Neutrophil (primary cell): ENCODE results near the gene USP48.

Experiments used
- H3K27ac ChIP-seq: fragments of 200-600 bp; sonication (generic); 2 replicates; pipeline ENCODE4 v1.5.1; 2016; ENCODE audit warnings: mild to moderate bottlenecking, moderate library complexity
- H3K27me3 ChIP-seq: fragments of 200-600 bp; sonication (generic); 2 replicates; pipeline ENCODE4 v1.6.0; 2016; ENCODE audit warnings: mild to moderate bottlenecking
- H3K36me3 ChIP-seq: fragments of 200-600 bp; sonication (generic); 2 replicates; pipeline ENCODE4 v1.5.1; 2017
- H3K4me1 ChIP-seq, 2 experiments: fragments of 200-600 bp in 1 of 2; sonication (generic) in 1 of 2; 1 replicate in 1 of 2; 2 replicates in 1 of 2; pipeline versions ENCODE4 v1.5.1 to v1.6.1; 2013 to 2016; ENCODE audit warnings: low read depth in 1 of 2, low read length in 1 of 2, mild to moderate bottlenecking in 1 of 2, moderate library complexity in 1 of 2; ENCODE audit not compliant: control insufficient read depth in 1 of 2, insufficient read depth in 1 of 2
- H3K4me3 ChIP-seq, 2 experiments: fragments of 200-600 bp in 1 of 2; sonication (generic) in 1 of 2; 1 replicate in 1 of 2; 2 replicates in 1 of 2; pipeline ENCODE4 v1.5.1; 2013 to 2016; ENCODE audit warnings: low read depth in 1 of 2, low read length in 1 of 2, mild to moderate bottlenecking in 1 of 2, moderate library complexity in 1 of 2
- H3K9me3 ChIP-seq: fragments of 200-600 bp; sonication (generic); 2 replicates; pipeline ENCODE4 v1.5.1; 2016
- TF ChIP-seq, protein P1 (sequence below): fragments of 200-600 bp; sonication (generic); IDR thresholded peaks from 2 replicates; pipeline ENCODE4 v1.5.1; 2016; ENCODE audit warnings: antibody characterized with exemption

Gene USP48, protein sequence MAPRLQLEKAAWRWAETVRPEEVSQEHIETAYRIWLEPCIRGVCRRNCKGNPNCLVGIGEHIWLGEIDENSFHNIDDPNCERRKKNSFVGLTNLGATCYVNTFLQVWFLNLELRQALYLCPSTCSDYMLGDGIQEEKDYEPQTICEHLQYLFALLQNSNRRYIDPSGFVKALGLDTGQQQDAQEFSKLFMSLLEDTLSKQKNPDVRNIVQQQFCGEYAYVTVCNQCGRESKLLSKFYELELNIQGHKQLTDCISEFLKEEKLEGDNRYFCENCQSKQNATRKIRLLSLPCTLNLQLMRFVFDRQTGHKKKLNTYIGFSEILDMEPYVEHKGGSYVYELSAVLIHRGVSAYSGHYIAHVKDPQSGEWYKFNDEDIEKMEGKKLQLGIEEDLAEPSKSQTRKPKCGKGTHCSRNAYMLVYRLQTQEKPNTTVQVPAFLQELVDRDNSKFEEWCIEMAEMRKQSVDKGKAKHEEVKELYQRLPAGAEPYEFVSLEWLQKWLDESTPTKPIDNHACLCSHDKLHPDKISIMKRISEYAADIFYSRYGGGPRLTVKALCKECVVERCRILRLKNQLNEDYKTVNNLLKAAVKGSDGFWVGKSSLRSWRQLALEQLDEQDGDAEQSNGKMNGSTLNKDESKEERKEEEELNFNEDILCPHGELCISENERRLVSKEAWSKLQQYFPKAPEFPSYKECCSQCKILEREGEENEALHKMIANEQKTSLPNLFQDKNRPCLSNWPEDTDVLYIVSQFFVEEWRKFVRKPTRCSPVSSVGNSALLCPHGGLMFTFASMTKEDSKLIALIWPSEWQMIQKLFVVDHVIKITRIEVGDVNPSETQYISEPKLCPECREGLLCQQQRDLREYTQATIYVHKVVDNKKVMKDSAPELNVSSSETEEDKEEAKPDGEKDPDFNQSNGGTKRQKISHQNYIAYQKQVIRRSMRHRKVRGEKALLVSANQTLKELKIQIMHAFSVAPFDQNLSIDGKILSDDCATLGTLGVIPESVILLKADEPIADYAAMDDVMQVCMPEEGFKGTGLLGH

DNA sequence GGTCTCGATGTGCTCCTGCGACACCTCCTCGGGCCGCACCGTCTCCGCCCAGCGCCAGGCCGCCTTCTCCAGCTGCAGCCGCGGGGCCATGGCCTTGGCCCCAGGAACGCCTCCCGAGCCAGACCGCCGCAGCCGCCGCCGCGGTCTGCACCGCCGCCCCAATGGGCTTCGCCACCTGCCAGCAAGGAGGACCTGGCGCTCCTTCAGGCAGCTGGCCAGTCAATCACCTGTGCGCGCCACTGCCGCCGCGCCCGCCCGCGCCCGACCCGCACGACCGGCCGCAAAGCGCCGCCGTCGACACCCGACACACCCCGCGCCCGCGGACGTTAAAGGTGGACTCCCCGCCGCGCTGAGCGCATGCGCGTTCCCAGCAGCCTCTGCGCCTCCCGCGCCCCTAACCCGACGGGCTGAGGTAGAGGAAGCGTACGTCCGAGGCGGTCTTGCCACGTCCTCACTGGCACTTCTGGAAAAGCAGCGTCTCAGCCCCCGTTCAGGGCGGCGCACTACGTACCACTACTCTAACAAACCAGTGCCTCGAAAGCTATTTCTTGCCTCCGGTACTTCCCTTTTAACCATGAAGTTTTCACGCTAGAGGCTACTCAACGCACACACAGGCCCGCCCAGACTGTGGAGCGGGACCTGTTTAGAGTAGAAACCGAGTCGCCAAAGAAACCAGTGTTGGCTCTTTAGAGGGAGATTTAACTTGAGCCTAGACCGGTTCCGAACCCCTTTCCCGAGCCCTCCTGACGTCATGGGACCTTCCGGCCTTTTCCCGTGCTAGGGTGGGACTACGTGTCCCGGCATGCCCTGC, at the start of gene USP48:
Gene USP48, minus strand, starts transcription at position 282 of the 811 bp plus-strand sequence. Its CDS starts 192 bp downstream, at position 90.
- H3K4me3 ChIP-seq, result peak within 1 kb of the TSS; percentile 85
- H3K27me3 ChIP-seq, result no peaks in the 10 kb centered on the region
- H3K9me3 ChIP-seq, result no peaks in the 10 kb centered on the region
- H3K4me1 ChIP-seq, result peaks cover 36 to 37% of the 10 kb centered on the region in 2 experiments
- TF ChIP-seq, protein P1, sequence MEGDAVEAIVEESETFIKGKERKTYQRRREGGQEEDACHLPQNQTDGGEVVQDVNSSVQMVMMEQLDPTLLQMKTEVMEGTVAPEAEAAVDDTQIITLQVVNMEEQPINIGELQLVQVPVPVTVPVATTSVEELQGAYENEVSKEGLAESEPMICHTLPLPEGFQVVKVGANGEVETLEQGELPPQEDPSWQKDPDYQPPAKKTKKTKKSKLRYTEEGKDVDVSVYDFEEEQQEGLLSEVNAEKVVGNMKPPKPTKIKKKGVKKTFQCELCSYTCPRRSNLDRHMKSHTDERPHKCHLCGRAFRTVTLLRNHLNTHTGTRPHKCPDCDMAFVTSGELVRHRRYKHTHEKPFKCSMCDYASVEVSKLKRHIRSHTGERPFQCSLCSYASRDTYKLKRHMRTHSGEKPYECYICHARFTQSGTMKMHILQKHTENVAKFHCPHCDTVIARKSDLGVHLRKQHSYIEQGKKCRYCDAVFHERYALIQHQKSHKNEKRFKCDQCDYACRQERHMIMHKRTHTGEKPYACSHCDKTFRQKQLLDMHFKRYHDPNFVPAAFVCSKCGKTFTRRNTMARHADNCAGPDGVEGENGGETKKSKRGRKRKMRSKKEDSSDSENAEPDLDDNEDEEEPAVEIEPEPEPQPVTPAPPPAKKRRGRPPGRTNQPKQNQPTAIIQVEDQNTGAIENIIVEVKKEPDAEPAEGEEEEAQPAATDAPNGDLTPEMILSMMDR, result peak; percentile 27
- peak within 1 kb of the TSS; percentile 100 for H3K27ac ChIP-seq
- no peaks in the 10 kb centered on the region for H3K36me3 ChIP-seq

DNA sequence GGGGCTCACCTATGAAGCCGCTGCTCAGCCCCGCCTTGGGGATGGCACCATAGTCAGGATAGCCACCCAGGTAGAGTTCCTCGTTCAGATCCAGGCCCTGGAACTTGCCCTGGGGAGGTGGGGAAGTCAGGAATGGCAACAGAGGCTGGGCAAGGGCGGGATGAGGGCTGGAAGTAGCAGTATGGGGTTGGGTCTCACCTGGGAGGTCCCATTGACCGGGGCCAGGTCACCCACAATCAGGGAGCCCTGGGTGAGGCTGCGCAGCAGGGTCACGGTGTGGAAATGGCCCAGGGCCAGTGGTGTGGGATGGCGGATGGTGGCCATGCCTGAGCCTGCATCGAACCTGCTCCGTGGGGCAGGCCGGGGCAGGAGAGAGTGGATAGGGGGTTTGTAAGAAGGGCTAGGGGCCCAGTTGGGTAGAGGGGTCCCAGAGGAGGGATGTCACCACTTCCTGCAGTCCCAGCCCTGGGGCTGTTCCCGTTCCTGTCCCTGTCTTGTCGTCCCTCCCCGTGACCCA, 48.6 kb upstream of the USP48 start:
- TF ChIP-seq, protein P1, result no peak
- Histone ChIP-seq H3K9me3 (no peaks in the 10 kb centered on the region), H3K27ac (no peak overlapping the region), H3K4me3 (no peak overlapping the region), H3K4me1 (no peaks in the 10 kb centered on the region), H3K27me3 (no peaks in the 10 kb centered on the region), H3K36me3 (no peaks in the 10 kb centered on the region)

DNA sequence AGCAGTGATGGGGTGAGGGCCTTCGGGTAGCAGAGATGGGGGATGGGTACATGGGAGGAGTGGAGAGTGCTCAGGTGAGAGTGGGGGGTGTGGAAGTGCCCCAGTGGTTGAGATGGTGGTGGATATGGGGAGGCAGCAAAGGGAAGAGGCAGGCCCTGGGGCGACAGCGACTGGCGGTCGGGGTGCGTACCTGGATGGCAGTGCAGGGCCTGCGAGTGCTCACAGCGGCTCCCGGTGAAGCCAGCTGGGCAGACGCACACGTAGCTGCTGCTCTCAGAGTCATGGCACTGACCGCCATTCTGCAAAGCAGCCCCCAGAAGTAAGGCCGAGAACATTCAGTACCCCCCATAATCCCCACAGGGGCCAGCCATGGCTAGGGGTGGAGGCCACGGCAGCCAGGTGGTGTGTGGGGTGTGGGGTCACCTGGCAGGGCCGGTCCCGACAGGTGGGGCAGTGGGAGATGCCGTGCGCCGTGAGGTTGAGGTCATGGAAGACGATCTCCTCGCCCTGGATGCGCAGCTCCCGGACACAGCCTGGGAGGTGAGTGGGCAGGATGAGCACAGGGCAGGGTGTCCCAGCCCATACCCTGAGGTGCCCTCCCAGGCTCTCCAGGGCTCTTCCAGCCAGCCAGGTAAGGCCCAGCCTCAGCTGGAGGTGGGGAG, 48.0 kb upstream of the USP48 start:
- no peak overlapping the region for H3K27ac ChIP-seq
- H3K4me1 ChIP-seq, result no peaks in the 10 kb centered on the region
- H3K27me3 ChIP-seq, result no peaks in the 10 kb centered on the region
- no peak overlapping the region for H3K4me3 ChIP-seq
- no peaks in the 10 kb centered on the region for H3K9me3 ChIP-seq
- TF ChIP-seq, protein P1, result no peak
- no peaks in the 10 kb centered on the region for H3K36me3 ChIP-seq

DNA sequence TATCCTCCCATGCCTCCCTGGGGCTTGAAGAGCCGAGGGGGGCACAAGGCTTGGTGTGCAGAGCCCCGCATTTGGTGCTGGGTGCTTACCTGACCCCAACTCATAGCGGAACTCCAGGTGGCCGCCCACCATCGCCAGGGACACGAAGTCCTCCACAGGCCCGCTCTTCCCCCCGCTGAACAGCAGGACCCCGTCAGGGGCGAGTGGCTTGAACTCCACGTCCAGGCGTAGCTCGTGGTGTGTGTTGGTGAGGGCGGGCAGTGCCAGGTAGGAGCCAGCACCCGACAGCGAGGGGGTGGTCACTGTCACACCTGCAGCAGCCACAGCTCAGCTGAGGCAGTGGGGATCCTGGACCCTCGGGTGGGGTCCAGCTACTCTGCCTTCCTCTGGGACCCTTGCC, 46.3 kb upstream of the USP48 start:
- no peaks in the 10 kb centered on the region for H3K9me3 ChIP-seq
- no peak overlapping the region for H3K4me3 ChIP-seq
- H3K27ac ChIP-seq, result no peak overlapping the region
- H3K27me3 ChIP-seq, result no peaks in the 10 kb centered on the region
- TF ChIP-seq, protein P1, result no peak
- no peaks in the 10 kb centered on the region for H3K36me3 ChIP-seq
- no peaks in the 10 kb centered on the region for H3K4me1 ChIP-seq
